ENCODE measurements around the gene SORBS1. TPM values are rescaled to one million over a fixed set of nuclear protein-coding genes. Genes with fewer than 3 reads are reported as not detected.

Gene SORBS1
- total and polyA plus RNA-seq, 8 donors = 34.4 to 713 (median 168) TPM

DNA sequence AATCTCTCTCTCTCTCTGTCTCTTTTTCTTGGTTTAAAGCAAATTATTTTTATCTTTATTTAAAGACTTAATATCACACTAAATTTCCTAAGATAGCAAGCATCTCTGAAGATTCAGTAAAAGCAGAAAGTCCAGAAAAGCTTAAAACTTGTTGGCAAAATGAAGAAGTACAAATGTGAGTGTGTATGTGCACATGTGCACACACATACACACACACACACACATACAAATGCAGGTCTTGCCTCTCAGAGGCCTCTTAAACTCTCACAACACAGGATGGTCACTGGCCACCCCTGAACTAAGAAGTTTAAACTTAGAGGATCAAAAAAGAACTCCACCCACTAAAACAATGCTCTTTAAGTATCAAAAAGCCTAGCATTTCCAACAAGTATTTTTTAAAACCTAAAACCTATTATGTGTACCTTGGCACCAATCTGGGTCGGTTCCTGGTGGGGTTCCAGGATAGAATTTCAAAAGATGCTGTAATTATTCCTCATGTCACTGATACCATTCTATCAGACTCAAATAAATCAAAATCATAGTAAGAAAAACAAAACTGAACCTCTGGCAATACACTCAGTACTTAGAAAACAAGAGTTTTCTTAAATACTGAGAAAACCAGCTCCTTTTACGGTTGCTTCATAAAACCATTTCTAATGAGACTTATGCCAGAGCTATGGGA is 55.0 kb downstream of the SORBS1 start:
- Histone ChIP-seq H3K27ac (peak overlapping the region in 4 of 5 donors; percentile 81 to 95 (median 87)), H3K9me3 (no peaks in the 10 kb centered on the region), H3K36me3 (no peaks in the 10 kb centered on the region), H3K4me1 (peaks cover 48 to 98% (median 87%) of the 10 kb centered on the region in 4 donors), H3K27me3 (no peaks in the 10 kb centered on the region), H3K4me3 (no peak overlapping the region)
- intact Hi-C loops (cut with DNase I; ENCODE audit: low total_unique reads) = no loop called here
- TF ChIP-seq POLR2AphosphoS5 (IDR thresholded peaks at IDR 0.05) = no peak
- TF ChIP-seq EP300 (IDR thresholded peaks at IDR 0.05) = no peak
- no peak for TF ChIP-seq POLR2A (IDR thresholded peaks at IDR 0.05)
- TF ChIP-seq, protein P1, sequence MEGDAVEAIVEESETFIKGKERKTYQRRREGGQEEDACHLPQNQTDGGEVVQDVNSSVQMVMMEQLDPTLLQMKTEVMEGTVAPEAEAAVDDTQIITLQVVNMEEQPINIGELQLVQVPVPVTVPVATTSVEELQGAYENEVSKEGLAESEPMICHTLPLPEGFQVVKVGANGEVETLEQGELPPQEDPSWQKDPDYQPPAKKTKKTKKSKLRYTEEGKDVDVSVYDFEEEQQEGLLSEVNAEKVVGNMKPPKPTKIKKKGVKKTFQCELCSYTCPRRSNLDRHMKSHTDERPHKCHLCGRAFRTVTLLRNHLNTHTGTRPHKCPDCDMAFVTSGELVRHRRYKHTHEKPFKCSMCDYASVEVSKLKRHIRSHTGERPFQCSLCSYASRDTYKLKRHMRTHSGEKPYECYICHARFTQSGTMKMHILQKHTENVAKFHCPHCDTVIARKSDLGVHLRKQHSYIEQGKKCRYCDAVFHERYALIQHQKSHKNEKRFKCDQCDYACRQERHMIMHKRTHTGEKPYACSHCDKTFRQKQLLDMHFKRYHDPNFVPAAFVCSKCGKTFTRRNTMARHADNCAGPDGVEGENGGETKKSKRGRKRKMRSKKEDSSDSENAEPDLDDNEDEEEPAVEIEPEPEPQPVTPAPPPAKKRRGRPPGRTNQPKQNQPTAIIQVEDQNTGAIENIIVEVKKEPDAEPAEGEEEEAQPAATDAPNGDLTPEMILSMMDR (IDR thresholded peaks at IDR 0.05) = no peak
- WGBS, 5 donors = 35 to 52% (median 38%) methylated on average over 2 of the region's 2 CpGs
- DNase-seq = no peak

DNA sequence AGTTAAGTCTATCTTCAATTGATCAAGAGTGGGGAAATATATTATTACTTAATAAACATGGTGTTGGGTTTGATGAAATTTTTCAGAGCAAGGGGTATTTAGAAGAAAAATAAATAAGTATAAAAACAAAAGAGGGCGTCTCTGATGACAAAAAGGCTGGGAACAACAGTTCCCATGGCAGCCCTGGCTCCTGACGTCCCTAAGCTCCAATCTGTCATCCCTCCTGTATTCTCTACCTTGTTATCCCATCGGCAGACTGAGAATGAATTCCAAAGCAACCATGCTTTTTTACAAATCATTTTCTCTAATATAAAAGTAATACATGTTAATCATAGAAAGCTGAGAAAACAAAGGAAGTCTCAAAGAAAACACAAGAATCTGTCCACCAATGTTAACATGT is 55.5 kb downstream of the SORBS1 start:
- Histone ChIP-seq H3K27ac (peak overlapping the region in 4 of 5 donors; percentile 81 to 95 (median 87)), H3K4me1 (peaks cover 47 to 98% (median 87%) of the 10 kb centered on the region in 4 donors), H3K27me3 (no peaks in the 10 kb centered on the region), H3K4me3 (no peak overlapping the region), H3K36me3 (no peaks in the 10 kb centered on the region), H3K9me3 (no peaks in the 10 kb centered on the region)
- intact Hi-C loops (cut with DNase I; ENCODE audit: low total_unique reads) = no loop called here
- DNase-seq = no peak
- no peak for TF ChIP-seq EP300 (IDR thresholded peaks at IDR 0.05)
- TF ChIP-seq, protein P1 (IDR thresholded peaks at IDR 0.05) = no peak
- 43 to 62% (median 51%) methylated on average over 3 of the region's 3 CpGs for WGBS, 5 donors

DNA sequence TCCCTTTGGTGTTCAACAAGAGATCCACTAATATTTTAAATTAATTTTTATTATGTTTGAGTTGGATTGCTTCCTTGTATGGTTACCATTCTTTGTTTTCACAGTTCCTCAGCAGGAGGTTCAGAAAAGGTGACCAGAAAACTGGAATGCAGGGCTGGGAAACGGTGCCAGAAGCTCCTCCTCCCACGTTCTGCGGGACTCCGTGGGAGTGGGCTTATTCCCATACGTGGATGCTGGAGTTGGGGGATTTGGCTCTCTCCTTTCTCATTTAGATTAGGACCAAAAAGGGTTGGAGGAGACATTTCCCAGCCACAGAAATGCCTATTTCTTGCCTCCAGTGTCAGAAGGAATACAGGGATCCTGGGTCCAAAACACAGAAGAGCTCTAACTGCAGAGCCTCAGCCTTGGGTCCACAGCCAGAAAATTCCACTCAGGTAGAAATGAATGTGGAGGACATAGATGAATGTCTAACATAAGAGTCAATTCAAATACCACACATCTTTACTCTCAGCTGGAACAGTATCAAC is 56.0 kb downstream of the SORBS1 start:
- H3K4me1 ChIP-seq = peaks cover 48 to 98% (median 89%) of the 10 kb centered on the region in 4 donors

DNA sequence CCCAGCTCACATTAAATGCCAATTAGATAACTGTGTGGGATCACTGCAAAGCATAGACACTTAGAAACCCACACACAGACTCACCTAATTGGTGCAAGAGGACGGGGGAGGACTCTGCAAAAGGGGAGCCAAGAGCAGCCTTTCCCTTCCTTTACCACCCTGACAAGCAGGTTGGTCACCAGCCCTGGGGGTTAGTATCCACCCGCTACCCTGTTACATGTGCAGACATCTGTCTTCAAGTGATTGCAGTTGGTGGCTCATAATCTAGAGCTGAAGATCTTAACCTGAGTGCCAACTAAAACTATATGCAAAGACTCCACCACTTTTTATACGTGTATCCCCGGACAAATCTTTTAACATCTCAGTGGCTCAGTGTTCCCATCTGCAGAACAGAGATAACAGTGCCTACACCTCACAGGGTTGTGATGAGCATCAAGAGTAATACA is 56.9 kb downstream of the SORBS1 start:
- peaks cover 57 to 98% (median 90%) of the 10 kb centered on the region in 4 donors for H3K4me1 ChIP-seq
- no peak overlapping the region for H3K4me3 ChIP-seq
- no peak for DNase-seq
- whole genome bisulfite sequencing, 5 donors = 65 to 82% (median 77%) methylated on average over 4 of the region's 4 CpGs
- no peaks in the 10 kb centered on the region for H3K27me3 ChIP-seq
- TF ChIP-seq EP300 (IDR thresholded peaks at IDR 0.05) = no peak
- TF ChIP-seq, protein P1 (IDR thresholded peaks at IDR 0.05) = no peak
- intact Hi-C loops (cut with DNase I; ENCODE audit: low total_unique reads) = no loop called here
- no peaks in the 10 kb centered on the region for H3K36me3 ChIP-seq
- H3K27ac ChIP-seq = peak overlapping the region; percentile 6 to 95 (median 86)
- no peaks in the 10 kb centered on the region for H3K9me3 ChIP-seq

More for the DNA sequence above, 56.0 kb downstream of the SORBS1 start:
- DNase-seq = no peak
- no peaks in the 10 kb centered on the region for H3K27me3 ChIP-seq
- TF ChIP-seq, protein P1 (IDR thresholded peaks at IDR 0.05) = no peak
- TF ChIP-seq POLR2A (IDR thresholded peaks at IDR 0.05) (no peak), EP300 (IDR thresholded peaks at IDR 0.05) (no peak)
- 22 to 38% (median 27%) methylated on average over 5 of the region's 5 CpGs for WGBS, 5 donors
- no peak overlapping the region for H3K4me3 ChIP-seq
- no peaks in the 10 kb centered on the region for H3K9me3 ChIP-seq
- peak overlapping the region; percentile 44 to 95 (median 86) for H3K27ac ChIP-seq
- intact Hi-C loops (cut with DNase I; ENCODE audit: low total_unique reads) = no loop called here
- no peaks in the 10 kb centered on the region for H3K36me3 ChIP-seq
